HL-60 (cell line): ENCODE data around the gene BAZ1B.

Experiments
- GABPA ChIP-seq: IDR thresholded peaks from 2 replicates; pipeline ENCODE4 v1.6.1; 2012; ENCODE audit warnings: low read depth
- POLR2AphosphoS5 ChIP-seq: IDR thresholded peaks from 2 replicates; pipeline ENCODE4 v1.6.1; 2012; ENCODE audit warnings: low read depth
- TF ChIP-seq, protein P1 (sequence below): IDR thresholded peaks from one replicate; pipeline ENCODE4 v1.5.1; 2011; ENCODE audit warnings: low read length, control low read depth, inconsistent platforms; ENCODE audit not compliant: insufficient read depth
- TF ChIP-seq, protein P2 (sequence below): IDR thresholded peaks from 2 replicates; pipeline ENCODE4 v1.6.1; 2012; ENCODE audit warnings: low read depth; ENCODE audit not compliant: insufficient replicate concordance

DNA sequence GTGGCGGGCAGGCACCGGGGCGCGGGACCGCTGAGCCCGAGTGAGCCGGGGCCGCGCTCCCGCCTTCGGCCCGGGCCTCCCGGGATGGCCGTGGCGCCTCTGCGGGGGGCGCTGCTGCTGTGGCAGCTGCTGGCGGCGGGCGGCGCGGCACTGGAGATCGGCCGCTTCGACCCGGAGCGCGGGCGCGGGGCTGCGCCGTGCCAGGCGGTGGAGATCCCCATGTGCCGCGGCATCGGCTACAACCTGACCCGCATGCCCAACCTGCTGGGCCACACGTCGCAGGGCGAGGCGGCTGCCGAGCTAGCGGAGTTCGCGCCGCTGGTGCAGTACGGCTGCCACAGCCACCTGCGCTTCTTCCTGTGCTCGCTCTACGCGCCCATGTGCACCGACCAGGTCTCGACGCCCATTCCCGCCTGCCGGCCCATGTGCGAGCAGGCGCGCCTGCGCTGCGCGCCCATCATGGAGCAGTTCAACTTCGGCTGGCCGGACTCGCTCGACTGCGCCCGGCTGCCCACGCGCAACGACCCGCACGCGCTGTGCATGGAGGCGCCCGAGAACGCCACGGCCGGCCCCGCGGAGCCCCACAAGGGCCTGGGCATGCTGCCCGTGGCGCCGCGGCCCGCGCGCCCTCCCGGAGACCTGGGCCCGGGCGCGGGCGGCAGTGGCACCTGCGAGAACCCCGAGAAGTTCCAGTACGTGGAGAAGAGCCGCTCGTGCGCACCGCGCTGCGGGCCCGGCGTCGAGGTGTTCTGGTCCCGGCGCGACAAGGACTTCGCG, 88.0 kb downstream of the BAZ1B start:
- TF ChIP-seq, protein P1, sequence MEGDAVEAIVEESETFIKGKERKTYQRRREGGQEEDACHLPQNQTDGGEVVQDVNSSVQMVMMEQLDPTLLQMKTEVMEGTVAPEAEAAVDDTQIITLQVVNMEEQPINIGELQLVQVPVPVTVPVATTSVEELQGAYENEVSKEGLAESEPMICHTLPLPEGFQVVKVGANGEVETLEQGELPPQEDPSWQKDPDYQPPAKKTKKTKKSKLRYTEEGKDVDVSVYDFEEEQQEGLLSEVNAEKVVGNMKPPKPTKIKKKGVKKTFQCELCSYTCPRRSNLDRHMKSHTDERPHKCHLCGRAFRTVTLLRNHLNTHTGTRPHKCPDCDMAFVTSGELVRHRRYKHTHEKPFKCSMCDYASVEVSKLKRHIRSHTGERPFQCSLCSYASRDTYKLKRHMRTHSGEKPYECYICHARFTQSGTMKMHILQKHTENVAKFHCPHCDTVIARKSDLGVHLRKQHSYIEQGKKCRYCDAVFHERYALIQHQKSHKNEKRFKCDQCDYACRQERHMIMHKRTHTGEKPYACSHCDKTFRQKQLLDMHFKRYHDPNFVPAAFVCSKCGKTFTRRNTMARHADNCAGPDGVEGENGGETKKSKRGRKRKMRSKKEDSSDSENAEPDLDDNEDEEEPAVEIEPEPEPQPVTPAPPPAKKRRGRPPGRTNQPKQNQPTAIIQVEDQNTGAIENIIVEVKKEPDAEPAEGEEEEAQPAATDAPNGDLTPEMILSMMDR: no peak
- no peak for TF ChIP-seq GABPA
- TF ChIP-seq, protein P2, sequence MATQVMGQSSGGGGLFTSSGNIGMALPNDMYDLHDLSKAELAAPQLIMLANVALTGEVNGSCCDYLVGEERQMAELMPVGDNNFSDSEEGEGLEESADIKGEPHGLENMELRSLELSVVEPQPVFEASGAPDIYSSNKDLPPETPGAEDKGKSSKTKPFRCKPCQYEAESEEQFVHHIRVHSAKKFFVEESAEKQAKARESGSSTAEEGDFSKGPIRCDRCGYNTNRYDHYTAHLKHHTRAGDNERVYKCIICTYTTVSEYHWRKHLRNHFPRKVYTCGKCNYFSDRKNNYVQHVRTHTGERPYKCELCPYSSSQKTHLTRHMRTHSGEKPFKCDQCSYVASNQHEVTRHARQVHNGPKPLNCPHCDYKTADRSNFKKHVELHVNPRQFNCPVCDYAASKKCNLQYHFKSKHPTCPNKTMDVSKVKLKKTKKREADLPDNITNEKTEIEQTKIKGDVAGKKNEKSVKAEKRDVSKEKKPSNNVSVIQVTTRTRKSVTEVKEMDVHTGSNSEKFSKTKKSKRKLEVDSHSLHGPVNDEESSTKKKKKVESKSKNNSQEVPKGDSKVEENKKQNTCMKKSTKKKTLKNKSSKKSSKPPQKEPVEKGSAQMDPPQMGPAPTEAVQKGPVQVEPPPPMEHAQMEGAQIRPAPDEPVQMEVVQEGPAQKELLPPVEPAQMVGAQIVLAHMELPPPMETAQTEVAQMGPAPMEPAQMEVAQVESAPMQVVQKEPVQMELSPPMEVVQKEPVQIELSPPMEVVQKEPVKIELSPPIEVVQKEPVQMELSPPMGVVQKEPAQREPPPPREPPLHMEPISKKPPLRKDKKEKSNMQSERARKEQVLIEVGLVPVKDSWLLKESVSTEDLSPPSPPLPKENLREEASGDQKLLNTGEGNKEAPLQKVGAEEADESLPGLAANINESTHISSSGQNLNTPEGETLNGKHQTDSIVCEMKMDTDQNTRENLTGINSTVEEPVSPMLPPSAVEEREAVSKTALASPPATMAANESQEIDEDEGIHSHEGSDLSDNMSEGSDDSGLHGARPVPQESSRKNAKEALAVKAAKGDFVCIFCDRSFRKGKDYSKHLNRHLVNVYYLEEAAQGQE: no peak
- no peak for TF ChIP-seq POLR2AphosphoS5
